Loucy (cell line): Measurements from ENCODE around the gene POLR3B.

Experiments used
- EZH2phosphoT487 ChIP-seq: fragments of 200-600 bp; IDR thresholded peaks from 2 replicates; pipeline ENCODE4 v1.6.1; 2018; ENCODE audit warnings: antibody characterized with exemption, mild to moderate bottlenecking, moderate library complexity, borderline replicate concordance
- TF ChIP-seq, protein P1 (sequence below): fragments of 200-600 bp; sonication (generic); conservative IDR thresholded peaks from 2 replicates; pipeline ENCODE4 v1.5.1; 2014; ENCODE audit warnings: mild to moderate bottlenecking, antibody characterized with exemption, low read length

DNA sequence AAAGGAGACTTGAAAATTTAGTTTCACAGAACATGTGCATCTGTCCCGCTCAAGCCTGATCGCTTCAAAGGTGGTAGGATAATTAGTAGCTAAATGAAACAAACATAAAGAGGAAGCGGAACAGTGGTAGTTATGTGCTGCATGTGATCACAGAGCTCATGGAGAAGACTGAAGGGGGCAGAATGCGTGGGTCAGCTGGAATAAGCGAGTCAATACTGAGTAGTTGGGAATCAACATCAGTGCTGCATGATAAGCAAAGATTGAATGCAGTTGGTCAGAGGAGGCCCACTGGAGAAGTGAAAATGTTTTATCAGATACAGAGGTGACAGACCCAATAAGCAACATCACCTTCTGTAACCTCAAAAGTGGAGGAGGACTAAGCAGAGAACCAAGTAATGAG lies 130.1 kb downstream of the POLR3B start:
- TF ChIP-seq, protein P1, sequence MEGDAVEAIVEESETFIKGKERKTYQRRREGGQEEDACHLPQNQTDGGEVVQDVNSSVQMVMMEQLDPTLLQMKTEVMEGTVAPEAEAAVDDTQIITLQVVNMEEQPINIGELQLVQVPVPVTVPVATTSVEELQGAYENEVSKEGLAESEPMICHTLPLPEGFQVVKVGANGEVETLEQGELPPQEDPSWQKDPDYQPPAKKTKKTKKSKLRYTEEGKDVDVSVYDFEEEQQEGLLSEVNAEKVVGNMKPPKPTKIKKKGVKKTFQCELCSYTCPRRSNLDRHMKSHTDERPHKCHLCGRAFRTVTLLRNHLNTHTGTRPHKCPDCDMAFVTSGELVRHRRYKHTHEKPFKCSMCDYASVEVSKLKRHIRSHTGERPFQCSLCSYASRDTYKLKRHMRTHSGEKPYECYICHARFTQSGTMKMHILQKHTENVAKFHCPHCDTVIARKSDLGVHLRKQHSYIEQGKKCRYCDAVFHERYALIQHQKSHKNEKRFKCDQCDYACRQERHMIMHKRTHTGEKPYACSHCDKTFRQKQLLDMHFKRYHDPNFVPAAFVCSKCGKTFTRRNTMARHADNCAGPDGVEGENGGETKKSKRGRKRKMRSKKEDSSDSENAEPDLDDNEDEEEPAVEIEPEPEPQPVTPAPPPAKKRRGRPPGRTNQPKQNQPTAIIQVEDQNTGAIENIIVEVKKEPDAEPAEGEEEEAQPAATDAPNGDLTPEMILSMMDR, result no peak
- no peak for TF ChIP-seq EZH2phosphoT487
